Endothelial cell of umbilical vein (primary cell): ENCODE data around the gene SAFB. TPM values are rescaled to one million over a fixed set of nuclear protein-coding genes. Genes with fewer than 3 reads are reported as not detected.

ENCODE experiments used
- BruUV-seq: library from RNA; stranded (reverse); fragments of 400-500 nt; replicated peaks from 2 replicates; lab custom pipeline; 2021; lab: Mats Ljungman, UMichigan
- CTCF ChIA-PET: fragments of 300-600, 350-600 bp; sonication (Branson Sonifier 250); formaldehyde crosslinking; loops from one replicate; lab custom pipeline; 2021; ENCODE audit warnings: antibody characterized with exemption, inconsistent platforms; lab: Charles Lee
- POLR2A ChIA-PET: fragments of 300-600, 350-600 bp; sonication (Branson Sonifier 250); formaldehyde crosslinking; loops from one replicate; lab custom pipeline; 2021; ENCODE audit warnings: antibody characterized with exemption, inconsistent platforms; lab: Charles Lee
- DNase-seq: peaks from one replicate; pipeline ENCODE4 v3.0.0-alpha.2; 2011; ENCODE audit warnings: low read depth, low spot score
- FAIRE-seq: peaks from 2 replicates; lab custom pipeline; 2011; peaks lifted over from hg19 to GRCh38; lab: Jason Lieb, UNC
- H2AFZ ChIP-seq: 2 replicates; pipeline ENCODE4 v1.6.0; 2012; ENCODE audit warnings: low read depth, low read length, control low read depth, inconsistent platforms
- H3K27ac ChIP-seq: 2 replicates; pipeline ENCODE4 v1.5.1; 2011; ENCODE audit warnings: low read depth, mild to moderate bottlenecking, control low read depth, low read length, moderate library complexity; ENCODE audit not compliant: insufficient read depth
- H3K27me3 ChIP-seq, 2 experiments: 2 replicates each; pipeline versions ENCODE4 v1.6.0 to v1.6.1; 2011; ENCODE audit warnings: low read length in 2 of 2, mixed read lengths in 1 of 2; ENCODE audit not compliant: control insufficient read depth in 2 of 2, insufficient read depth in 2 of 2
- H3K36me3 ChIP-seq, 2 experiments: 2 replicates in 1 of 2; 3 replicates in 1 of 2; pipeline ENCODE4 v1.5.1; 2011; ENCODE audit warnings: low read length in 2 of 2, mild to moderate bottlenecking in 1 of 2, moderate library complexity in 1 of 2; ENCODE audit not compliant: control insufficient read depth in 2 of 2, insufficient read depth in 2 of 2; ENCODE audit errors: extremely low read depth in 1 of 2
- H3K4me1 ChIP-seq: 3 replicates; pipeline ENCODE4 v1.5.1; 2011; ENCODE audit warnings: mild to moderate bottlenecking, low read length; ENCODE audit not compliant: control insufficient read depth, insufficient read depth; ENCODE audit errors: extremely low read depth
- H3K4me2 ChIP-seq: 2 replicates; pipeline ENCODE4 v1.6.1; 2011; ENCODE audit warnings: low read length, control low read depth, mixed read lengths; ENCODE audit not compliant: insufficient read depth
- H3K4me3 ChIP-seq, 3 experiments: fragments of 200-600 bp in 1 of 3; sonication (generic), shearing (Covaris generic) in 1 of 3; replicated peaks in 1 of 3; 2 replicates each; pipeline ENCODE4 v1.5.1; 2011 to 2016; ENCODE audit warnings: control low read depth in 3 of 3, low read length in 3 of 3, mild to moderate bottlenecking in 2 of 3, inconsistent platforms in 1 of 3, low read depth in 1 of 3, moderate library complexity in 1 of 3; ENCODE audit not compliant: insufficient read depth in 1 of 3
- H3K79me2 ChIP-seq: 2 replicates; pipeline ENCODE4 v1.6.0; 2012; ENCODE audit warnings: low read length, inconsistent platforms; ENCODE audit not compliant: control insufficient read depth, insufficient read depth
- H3K9ac ChIP-seq: replicated peaks from 2 replicates; pipeline ENCODE3; 2011; ENCODE audit warnings: low read length, control low read depth; ENCODE audit not compliant: insufficient read depth; ENCODE audit errors: extremely low read depth
- H3K9me1 ChIP-seq: replicated peaks from 3 replicates; pipeline ENCODE4 v1.6.0; 2011; ENCODE audit warnings: mild to moderate bottlenecking, low read length; ENCODE audit not compliant: control insufficient read depth, insufficient read depth; ENCODE audit errors: extremely low read depth
- H3K9me3 ChIP-seq: replicated peaks from 2 replicates; pipeline ENCODE4 v1.5.1; 2012; ENCODE audit warnings: low read length, inconsistent platforms; ENCODE audit not compliant: control insufficient read depth, insufficient read depth
- H4K20me1 ChIP-seq: replicated peaks from 2 replicates; pipeline ENCODE3; 2011; ENCODE audit warnings: mild to moderate bottlenecking, low read length; ENCODE audit not compliant: control insufficient read depth, insufficient read depth; ENCODE audit errors: extremely low read depth
- EZH2 ChIP-seq: IDR thresholded peaks from 2 replicates; pipeline ENCODE4 v1.6.1; 2012; ENCODE audit warnings: borderline replicate concordance, low read depth, mild to moderate bottlenecking, moderate library complexity, low read length, inconsistent platforms; ENCODE audit not compliant: severe bottlenecking
- FOS ChIP-seq: IDR thresholded peaks from 2 replicates; pipeline ENCODE4 v1.6.1; 2011; ENCODE audit warnings: mild to moderate bottlenecking, low read length, moderate library complexity, borderline replicate concordance; ENCODE audit not compliant: insufficient read depth
- GATA2 ChIP-seq: IDR thresholded peaks from 2 replicates; pipeline ENCODE4 v1.7.0; 2011; ENCODE audit warnings: low read depth, mild to moderate bottlenecking, moderate library complexity, mixed read lengths, low read length; ENCODE audit not compliant: insufficient read length, insufficient read depth
- JUN ChIP-seq: IDR thresholded peaks from 2 replicates; pipeline ENCODE4 v1.6.1; 2011; ENCODE audit warnings: borderline replicate concordance, low read depth; ENCODE audit not compliant: insufficient read length, insufficient read depth
- MYC ChIP-seq: IDR thresholded peaks from one replicate; pipeline ENCODE4 v1.6.1; 2011; ENCODE audit warnings: mild to moderate bottlenecking, low read depth, low read length
- POLR2A ChIP-seq: IDR thresholded peaks from 2 replicates; pipeline ENCODE4 v1.6.1; 2012; ENCODE audit warnings: low read depth, mild to moderate bottlenecking, control low read depth, low read length
- POLR2AphosphoS5 ChIP-seq: IDR thresholded peaks from 2 replicates; pipeline ENCODE4 v1.6.1; 2012; ENCODE audit warnings: low read depth, mild to moderate bottlenecking, control low read depth, low read length, moderate library complexity; ENCODE audit not compliant: insufficient read depth
- dilution Hi-C: fragments of 300-500 bp; cut with MboI; formaldehyde crosslinking; loops from one replicate; pipeline ENCODE4 v1.15.0; 2019; ENCODE audit warnings: low sequenced_read_pairs; ENCODE audit not compliant: extremely low pct_ligation_motif_present
- intact Hi-C: fragments of 100-400 bp; cut with micrococcal nuclease; formaldehyde crosslinking; loops from one replicate; pipeline ENCODE4 v1.10.0; 2022
- polyA plus RNA-seq, 4 experiments: library from polyadenylated mRNA; depleted of rRNA in 3 of 4; stranded (reverse) in 3 of 4; unstranded in 1 of 4; fragments of >200 nt; gene quantifications; 2 replicates each; pipeline versions ENCODE4 v1.2.1 to v1.2.3, GENCODE V29; 2011 to 2012; ENCODE audit warnings: missing spikeins in 1 of 4
- total RNA-seq: library from RNA; stranded (reverse); gene quantifications from 2 replicates; pipeline ENCODE4 v1.2.3, GENCODE V29; 2021
- TF ChIP-seq, protein P1 (sequence below), 2 donors: IDR thresholded peaks; 1 replicate in 1 of 2; 2 replicates in 1 of 2; pipeline ENCODE4 v1.5.1; 2011; ENCODE audit warnings: low read length in 2 of 2, mild to moderate bottlenecking in 2 of 2, moderate library complexity in 2 of 2, control low read depth in 1 of 2, inconsistent platforms in 1 of 2, low read depth in 1 of 2; ENCODE audit not compliant: insufficient read depth in 1 of 2; ENCODE audit errors: extremely low read depth in 1 of 2
- TF ChIP-seq, protein P2 (sequence below): IDR thresholded peaks from 2 replicates; pipeline ENCODE4 v1.6.1; 2011; ENCODE audit not compliant: insufficient read depth, insufficient read length

SAFB gene
- total and polyA plus RNA-seq, 2 donors (not counting 3 experiments of a cell fraction or from before 2014, with no cell fraction given) = 44.7 to 109 TPM

DNA sequence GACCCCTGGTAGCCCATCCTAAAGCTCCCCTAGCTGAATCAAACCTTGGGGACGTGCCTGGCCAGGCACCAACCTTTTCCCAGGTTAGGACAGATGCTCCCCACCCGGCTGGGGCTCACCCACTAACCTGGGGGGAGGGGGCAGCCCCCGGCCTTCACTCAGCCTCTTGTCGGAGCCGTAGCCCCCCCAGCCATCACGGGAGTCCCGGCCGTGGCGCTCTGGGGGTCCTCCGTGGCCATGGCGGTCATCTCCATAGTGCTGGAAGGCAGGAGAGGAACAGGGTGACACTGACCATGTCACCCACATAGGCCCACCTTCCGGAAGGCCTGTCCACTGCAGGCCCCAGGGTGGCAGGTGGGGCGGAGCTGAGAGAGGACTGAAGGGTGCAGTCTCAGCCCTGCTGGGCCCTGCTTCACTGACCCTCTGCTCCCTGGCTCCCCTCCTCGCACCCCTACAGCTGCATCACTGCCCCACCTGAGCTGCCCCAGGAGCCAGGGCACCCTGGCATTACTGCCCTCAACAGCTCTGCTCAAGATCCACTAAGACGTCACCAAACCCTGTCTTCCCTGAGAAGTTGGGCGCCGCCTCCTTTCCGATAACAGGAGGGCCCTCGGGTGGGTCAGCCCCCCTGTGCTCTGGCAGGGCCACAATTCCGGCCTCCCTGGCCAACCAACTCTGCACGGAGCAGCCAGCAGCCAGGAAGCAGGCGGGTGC is 32.6 kb upstream of the SAFB start:
- Histone ChIP-seq H3K9me3 (no peaks in the 10 kb centered on the region), H3K27ac (no peak overlapping the region), H3K9ac (no peak overlapping the region), H3K9me1 (no peaks in the 10 kb centered on the region), H4K20me1 (no peaks in the 10 kb centered on the region), H2AFZ (no peak overlapping the region), H3K4me1 (no peaks in the 10 kb centered on the region), H3K4me3 (no peak overlapping the region), H3K36me3 (peaks cover 25 to 64% of the 10 kb centered on the region in 2 experiments), H3K4me2 (no peak overlapping the region), H3K27me3 (no peaks in the 10 kb centered on the region), H3K79me2 (no peaks in the 10 kb centered on the region)
- dilution Hi-C loops (no loop called here), intact Hi-C loops (no loop called here)
- CTCF ChIA-PET = no interaction called here
- FAIRE-seq (no peak), DNase-seq (no peak)
- TF ChIP-seq POLR2AphosphoS5 (no peak), GATA2 (no peak), EZH2 (no peak), MYC (no peak), JUN (no peak), FOS (no peak), POLR2A (no peak)
- TF ChIP-seq, protein P1, sequence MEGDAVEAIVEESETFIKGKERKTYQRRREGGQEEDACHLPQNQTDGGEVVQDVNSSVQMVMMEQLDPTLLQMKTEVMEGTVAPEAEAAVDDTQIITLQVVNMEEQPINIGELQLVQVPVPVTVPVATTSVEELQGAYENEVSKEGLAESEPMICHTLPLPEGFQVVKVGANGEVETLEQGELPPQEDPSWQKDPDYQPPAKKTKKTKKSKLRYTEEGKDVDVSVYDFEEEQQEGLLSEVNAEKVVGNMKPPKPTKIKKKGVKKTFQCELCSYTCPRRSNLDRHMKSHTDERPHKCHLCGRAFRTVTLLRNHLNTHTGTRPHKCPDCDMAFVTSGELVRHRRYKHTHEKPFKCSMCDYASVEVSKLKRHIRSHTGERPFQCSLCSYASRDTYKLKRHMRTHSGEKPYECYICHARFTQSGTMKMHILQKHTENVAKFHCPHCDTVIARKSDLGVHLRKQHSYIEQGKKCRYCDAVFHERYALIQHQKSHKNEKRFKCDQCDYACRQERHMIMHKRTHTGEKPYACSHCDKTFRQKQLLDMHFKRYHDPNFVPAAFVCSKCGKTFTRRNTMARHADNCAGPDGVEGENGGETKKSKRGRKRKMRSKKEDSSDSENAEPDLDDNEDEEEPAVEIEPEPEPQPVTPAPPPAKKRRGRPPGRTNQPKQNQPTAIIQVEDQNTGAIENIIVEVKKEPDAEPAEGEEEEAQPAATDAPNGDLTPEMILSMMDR (IDR thresholded peaks at IDR 0.05; ENCODE audit: extremely low read depth in 1 of 2, insufficient read depth in 1 of 2, low read depth in 1 of 2, low read length in 2 of 2) = no peak
- TF ChIP-seq, protein P2, sequence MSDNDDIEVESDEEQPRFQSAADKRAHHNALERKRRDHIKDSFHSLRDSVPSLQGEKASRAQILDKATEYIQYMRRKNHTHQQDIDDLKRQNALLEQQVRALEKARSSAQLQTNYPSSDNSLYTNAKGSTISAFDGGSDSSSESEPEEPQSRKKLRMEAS = no peak
- POLR2A ChIA-PET = no interaction called here
- no TSS peak for BruUV-seq
